HG03108 (cell line): ENCODE data around the gene DIP2B.

ENCODE experiments used
- ATAC-seq: cut with Tn5 transposase; IDR thresholded peaks from one replicate; pipeline ENCODE4 v1.9.1; 2021; ENCODE audit warnings: moderate library complexity; ENCODE audit not compliant: unreplicated experiment

The DIP2B gene

DNA sequence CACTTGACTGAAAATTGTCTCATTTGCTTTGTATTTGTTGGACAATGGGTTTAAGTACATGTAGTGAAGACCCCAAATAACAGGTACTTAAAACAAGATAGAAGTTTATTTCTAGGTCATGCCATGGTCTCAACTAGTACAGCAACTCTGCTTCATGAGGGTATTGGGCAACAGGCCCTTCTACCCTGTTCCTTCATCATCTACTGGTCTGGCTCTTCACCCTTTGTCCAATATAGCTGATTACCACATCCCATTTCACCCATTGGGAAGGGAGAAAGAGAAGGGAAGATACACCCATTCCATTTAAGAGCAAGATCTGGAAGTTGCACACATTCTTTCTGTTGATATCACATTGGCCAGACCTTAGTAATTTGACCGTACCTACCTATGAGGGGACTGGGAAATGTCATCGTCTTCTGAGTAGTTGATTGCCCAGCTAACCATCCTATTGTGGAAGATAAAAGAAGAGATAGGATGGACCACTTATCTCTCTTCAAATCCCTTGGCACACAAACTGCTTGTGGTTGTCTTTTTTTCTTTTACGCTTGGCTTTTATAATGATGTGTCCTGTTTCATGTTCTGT, 104.6 kb downstream of the DIP2B start:
- ATAC-seq: no peak

DNA sequence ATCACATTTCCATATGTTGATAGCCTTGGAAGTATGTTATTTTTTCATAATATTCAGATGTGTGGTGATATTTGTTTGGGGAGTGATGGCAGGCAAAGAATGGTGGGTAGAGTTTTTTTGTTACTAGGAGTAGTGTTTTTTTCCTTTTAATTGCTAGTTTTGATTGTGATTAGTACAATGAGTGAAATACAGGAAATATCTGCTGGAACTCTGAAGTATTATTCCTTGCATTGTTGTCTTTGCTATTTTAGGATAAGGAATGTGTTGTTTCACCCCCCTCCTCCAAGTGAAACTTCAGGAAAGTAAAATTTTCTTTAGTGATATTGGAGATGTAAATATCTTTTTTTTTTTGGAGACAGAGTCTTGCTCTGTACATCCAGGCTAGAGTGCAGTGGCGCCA, 105.4 kb downstream of the DIP2B start:
- ATAC-seq: no peak

DNA sequence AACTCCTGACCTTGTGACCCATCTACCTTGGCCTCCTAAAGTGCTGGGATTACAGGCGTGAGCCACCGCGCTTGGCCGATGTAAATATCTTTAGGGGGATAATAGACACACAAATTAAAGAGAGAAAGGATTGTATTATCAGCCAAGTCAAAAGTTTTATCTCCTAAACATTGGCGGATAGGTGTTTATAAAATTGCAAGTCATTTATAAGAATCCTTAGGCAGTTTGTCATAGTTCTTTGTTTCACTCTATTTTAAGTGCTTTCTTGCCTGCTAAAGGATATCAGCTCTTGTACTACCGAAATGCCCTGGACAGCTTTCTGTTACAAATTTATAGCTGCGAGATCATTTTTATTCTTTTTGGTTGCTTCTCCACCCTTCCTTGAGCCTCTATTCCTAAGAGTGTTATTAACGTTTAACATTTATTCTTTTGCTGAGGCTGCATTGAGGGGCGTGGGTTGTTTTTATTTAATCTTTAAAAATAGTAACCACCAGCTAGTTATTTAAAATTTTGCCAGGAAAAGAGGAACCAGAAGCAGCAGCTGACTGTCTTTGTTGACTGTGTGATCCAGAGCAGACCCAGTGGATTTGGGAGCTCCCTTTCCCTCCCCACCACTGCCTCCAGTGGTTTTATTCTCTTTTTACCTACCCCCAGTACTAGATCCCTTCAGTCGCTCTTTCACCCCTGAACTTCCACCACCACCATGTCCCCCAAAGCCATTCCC, 106.4 kb downstream of the DIP2B start:
- no peak for ATAC-seq

DNA sequence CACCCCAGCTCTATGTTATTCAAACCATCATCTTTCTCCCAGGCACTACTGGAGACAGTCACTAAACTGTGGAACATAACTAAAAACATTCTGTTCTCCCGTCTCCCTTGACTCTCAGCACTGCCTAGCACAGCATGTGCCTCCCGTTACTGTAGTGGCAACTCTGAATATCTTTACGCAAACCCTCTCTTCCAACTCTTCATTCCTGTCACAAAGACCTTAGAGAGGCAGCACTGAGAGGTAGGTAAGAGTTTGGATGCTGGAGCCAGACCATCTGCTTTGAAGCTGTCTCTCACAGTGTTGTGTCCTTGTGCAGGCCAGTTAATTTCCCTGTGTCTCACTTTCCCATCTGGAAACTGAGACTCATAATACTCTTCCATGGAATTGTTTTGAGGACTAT, 108.1 kb downstream of the DIP2B start:
- ATAC-seq: no peak

DNA sequence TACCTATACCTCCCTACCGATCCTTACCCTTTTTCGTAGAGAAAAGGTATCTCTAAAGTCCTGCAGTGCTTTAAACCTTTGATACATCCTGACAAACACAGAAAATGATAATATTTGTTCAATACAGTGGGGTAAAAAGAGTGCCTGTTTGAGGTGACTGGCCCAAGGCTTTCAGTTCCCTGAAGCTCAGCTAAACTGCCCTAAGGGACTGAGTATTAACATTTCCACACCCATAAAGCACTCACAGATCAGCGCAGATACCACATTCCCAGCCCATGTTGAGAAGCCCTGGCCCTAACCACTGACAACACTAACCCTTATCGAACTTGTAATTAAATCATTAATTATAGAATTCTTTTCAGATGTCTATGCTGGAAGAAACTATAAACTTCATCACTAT, 108.7 kb downstream of the DIP2B start:
- ATAC-seq: no peak

DNA sequence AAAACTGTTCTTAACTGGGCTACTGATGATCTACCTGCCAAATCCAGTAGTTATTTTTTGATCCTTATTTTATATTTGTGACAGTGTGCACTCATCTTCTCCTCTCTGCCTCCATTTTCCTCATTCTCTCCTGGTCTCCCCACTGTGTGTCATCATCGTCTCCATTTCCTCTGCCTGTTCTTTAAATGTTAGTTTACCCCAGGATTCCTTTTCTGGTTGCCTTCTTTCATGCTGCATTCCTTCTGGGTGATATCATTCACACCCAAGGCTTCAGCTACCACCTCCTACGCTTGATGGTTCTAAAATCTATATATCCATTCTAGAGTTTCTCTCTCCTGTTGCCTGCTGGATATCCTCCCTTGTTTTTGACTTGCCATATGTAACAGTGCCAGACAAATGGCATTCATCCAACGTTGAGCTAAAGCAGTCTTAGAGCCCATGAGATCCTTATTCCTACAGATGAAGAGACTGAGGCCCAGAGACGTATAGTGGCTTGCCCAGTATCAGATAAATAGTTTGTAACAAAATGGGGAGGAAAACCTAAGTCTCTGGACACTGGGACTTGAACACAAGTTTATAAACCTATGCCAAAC, 109.5 kb downstream of the DIP2B start:
- no peak for ATAC-seq

DNA sequence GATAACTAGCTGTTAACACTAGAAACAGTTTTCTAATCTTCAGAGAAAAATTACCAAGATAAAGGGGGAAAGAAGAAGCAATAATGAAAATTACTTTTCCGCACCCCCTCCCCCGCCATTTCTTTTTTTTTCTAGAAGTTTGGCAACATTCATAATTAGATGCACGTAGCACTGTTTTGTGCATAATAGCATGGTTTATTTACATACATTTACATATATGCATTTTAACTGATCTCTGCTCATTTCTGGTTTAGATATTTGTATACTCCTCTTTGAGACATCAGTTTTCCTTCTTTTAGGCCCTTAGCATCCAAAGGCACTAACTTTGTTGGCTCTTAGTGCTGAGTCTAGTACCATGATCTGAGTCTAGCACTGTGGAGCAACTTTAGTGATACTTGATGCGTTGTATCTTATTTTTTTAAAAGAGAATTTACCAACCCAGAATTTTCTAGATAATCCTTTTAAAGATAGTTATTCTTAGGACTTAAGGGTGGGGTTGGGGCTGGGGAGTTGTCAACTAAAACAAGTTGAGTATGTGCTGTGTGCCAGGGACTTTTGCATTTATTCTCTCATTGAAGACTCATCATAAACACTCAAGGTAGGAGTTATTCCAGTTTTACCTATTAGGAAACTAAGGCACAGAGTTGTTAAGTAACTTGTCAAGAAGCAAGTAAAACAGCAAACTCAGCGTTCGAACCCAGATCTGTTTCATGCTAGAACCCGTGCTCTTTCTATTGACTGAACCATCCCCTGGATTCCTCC, 110.5 kb downstream of the DIP2B start:
- no peak for ATAC-seq

DNA sequence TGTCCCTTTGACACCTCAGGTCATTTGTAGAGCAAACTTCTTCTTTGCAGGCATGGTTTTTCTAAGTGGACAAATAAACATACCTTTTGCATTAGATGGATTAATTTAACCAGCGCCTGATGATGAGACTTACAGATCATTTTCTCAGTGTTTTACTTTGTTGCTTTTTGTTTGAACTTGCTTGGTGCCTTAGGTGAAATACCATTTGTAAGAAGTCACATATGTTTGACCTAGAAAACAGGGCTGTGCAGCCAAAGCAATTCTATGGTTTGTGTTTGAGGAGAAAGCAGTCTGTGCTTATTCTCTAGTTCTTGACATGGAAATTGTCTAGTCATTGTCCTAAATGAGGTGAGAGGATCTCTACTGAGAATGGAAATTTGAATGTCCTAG, 111.1 kb downstream of the DIP2B start:
- no peak for ATAC-seq

DNA sequence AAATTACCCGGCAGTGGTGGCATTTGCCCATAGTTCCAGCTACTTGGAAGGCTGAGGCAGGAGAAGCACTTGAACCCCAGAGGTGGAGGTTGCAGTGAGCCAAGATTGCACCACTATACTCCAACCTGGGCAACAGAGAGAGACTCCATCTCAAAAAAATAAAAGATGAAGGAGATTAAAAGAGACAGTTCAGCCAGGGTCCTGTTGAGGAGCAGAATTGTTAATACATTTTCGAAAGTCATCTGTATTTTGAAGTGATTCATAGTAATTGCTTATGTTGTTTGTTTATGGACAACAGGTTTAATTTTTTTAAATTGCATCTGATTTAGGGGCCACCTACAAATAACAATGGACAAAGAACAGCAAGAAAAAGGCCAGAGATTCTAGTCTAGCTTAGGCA, 112.9 kb downstream of the DIP2B start:
- ATAC-seq: no peak

DNA sequence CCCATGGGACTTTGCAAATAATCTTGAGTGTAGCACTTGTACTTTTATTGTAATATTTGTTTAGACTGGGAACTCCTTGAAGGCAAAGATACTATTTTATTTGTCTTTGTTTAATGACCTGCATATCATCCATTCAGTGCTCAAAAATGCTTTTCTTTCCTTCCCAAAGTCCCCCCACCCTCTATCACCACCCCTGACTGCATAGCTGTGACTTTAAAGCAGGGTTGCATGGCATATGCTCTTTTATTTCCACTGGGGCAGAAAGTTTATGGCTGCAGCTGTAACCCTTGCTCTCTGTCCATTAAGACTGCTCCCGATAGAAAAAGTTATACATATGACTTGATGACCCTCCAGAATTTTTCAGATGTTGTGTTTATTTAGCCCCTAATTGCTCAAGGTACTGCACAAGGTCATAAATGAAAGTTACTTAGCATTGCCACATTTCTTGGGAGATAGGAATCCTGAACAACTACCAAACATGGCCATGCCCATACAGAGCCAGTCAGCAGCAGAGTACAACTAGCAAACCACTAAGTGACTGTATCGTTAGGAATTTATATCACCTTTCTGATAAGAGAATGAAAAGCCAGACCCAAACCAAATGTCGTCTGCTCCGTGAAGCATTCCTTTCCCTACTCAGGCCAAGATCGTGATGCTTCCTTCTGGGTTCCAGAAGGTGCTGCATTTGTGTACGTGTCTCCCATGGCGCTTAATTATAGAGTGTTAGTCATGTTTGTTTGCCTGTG, 114.3 kb downstream of the DIP2B start:
- no peak for ATAC-seq

DNA sequence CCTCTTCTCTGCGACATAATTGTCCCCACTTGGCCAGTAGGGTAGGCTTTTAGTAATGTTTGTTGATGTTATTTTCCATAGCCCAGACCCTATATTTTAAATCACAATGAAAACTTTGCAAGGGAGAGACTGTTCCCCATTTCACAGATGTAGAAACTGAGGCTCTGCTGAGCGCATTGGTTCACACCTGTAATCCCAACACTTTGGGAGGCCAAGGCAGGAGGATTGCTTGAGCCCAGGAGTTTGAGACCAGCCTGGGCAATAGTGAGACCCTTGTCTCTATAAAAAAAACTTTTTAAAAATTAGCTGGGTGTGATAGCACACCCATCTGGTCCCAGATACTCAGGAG, 114.8 kb downstream of the DIP2B start:
- no peak for ATAC-seq

DNA sequence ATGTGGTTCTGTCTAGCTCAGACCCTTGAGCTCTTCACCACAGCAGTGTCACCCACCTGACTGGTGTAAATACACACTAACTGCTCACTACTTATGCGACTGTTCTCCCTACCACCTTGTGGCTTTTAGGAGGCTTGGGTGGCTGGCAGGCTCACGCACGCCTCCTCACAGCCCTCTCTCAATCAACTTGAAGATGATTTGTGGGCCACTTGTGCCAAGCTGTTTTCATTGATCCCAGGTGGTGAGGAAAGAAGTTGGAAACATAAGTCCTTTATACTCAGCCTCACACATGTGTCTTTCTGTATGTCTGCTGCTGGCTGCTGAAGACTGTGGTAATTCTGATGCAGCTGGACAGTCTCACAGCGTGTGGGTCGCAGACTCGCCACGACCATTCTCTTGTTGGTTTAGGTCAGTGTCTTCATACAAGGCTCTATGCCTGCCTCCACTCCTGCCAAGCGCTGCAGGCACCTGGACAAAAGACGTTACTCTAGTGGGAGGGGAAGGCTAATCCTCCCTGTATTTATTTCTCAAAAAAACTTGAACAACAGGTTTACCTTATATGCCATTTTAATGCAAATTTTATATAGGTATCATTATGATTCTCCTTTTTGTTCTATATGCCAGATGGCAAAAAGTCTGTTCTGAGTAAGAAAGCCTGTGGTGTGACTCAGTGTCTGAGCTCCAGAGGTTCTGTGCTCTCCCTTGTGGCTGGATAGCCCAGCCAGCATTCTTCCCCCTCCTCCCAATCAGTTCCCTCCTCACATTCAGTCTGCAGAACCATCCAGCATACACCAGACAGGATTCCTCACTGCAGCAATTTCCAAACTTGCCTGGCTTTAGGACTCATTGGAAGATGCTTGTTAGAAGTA, 115.6 kb downstream of the DIP2B start:
- no peak for ATAC-seq

DNA sequence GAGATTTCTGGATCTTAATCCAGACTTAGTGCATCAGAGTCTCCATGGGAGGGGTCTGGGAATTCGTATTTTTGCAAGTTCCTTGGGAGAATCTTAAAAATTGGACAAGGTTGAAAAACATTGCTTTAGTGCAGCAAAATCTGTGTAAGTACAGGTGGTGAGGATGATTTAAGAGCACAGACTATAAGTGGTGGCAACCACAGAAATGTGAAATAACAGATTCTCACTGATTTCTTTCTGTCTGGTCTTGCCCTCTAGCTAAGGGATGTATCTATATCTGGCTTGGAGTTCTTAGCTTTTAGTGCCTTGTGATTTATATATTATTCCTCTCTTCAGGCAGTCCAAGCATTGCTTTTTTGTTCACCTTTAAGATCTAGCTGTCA, 116.2 kb downstream of the DIP2B start:
- ATAC-seq: no peak

DNA sequence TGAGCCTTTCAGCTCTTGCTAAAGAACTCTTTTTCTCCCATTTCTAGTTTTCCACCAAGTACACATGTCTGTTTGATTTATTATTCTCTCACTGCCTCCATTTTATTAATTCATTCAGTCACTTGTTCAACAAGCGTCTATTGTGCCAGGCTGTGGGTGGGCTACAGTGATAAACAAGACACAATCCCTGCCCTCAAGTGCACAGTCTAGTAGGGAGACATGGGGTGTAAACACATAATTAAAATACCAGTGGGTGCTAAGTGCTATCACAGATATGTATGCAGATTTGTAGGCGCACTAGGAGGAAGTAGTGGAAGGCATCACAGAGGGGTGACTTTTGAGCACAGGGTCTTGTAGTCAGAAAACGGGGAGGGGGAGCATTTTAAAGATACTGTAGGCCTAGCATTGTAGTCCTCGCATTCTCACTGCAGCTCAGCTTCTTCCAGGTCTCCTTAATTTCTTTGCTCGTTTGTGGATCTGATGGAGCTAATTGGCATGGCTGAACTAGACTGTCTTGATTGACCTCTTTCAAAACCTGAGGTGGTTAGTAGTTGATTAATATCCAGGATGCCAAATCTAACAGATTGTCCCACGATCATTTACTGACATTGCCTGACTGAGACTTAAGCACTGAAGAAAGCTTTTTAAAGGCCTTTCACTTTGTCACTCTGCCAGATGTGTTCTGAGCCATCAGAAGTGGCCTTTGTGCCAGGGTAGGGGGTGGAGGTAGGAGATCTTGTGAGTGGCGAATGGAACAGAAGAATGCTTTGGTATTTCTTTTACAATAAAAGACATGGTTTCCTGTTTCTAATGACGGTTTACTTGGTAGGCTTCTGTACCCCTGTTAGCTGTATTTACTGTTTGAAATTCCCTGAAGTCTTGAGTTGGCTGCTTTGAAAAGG, 116.9 kb downstream of the DIP2B start:
- no peak for ATAC-seq

DNA sequence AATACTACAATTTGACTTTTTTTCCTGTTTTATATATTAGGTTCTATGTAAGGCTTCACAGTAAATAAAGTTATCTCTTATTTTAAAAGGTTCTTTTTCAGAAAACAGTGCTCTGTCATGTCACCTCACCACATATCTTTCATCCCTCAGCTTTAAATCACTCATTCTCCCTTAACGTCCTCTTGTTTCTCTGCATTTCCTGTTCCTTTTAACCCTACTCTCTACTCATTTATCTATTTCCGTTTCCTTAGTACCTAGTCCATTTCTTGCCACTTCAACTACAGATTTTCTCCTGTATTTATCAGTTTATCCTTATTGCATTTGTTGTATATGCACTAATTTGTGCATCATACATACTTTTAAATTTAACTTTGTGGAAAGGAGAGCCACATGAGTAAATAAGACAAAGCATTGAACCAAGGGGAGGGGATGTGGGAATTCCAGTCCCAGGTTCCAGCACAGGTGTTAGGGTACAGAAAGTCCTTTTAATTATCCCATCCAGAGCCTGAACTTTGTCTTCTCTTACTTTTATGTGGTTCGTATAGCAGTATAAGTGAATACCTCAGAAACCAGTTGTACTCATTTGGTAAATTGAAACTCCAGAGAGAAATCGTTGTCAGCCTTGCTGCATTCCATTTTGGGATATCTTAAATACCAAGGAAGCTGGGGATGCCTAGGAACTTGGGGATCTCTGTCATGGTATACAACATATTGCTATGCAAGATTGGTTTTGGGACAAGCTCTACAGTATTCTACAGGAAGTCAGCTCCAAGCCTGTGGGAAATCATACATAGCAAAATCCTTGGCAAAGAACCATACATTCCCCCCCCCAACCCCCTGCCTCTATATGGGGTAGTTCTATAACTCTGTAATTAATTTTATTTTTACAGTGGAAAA, 120.5 kb downstream of the DIP2B start:
- ATAC-seq: no peak

DNA sequence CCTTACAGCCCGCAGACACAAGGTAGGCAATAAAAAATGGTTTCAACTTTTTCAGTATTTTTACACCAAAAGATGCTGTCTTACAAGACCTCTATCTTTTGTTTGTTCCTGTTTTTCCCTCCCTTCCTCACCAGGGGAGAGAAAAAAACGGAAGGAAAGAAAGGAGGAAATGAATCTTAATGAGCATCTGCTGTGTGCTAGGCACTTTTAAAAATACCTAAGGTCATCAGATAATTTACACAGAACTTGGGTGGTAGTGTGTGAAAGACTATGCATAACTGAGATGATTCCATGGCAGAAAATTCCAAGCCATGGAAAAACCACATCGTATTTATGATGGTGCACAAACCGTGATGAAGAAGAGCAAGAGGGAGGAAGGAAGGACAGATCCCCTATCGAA, 121.2 kb downstream of the DIP2B start:
- ATAC-seq: no peak

DNA sequence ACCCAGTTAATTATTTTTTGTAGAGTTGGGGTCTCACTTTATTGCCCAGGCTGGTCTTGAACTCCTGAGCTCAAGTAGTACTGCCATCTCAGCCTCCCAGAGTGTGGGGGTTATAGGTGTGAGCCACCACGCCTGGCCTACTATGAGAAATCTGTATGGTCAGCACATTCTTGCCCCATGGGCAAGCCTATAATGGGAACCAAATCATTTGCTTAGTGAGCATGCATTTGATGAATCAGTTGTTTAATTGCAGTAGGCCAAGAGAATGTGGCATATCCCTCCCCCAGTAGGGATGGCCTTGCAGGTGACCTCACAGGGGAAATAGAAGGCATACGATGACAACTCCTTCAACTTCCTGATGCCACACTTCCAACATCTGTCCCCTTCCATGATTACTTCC, 122.7 kb downstream of the DIP2B start:
- ATAC-seq: no peak

DNA sequence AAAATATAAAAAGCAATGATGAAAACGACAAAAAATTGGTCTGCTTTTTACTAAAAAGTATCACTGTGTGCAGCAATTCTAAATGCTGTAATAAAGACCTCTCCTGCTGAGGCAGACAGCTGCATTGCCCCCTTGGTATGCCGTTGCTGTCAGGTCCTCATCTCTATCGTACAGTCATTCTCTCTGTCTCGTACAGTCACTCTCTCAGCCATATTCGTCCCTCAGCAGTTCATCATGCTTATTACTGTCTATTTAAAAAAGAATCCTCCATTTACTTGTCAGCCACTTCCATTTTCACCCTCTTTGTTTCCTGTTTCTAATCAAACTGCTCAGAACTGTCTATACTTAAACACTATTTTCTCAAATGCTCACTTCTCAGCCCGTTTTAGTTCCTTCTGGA, 123.6 kb downstream of the DIP2B start:
- ATAC-seq: no peak
